Measurements from ENCODE around the gene ATP5ME.

ATP5ME gene

GRCh38 chr4:712916-713632 is 39.0 kb upstream of the ATP5ME start:
- H3K36me3 ChIP-seq (ENCODE audit: low read depth), result peaks cover 18% of the 10 kb centered on the region
- ATAC-seq (ENCODE audit: low read depth) (no peak), DNase-seq (ENCODE audit: low spot score) (peak; percentile 23)
- no peaks in the 10 kb centered on the region for H3K9me3 ChIP-seq (ENCODE audit: severe bottlenecking)
- no peak overlapping the region for H3K4me3 ChIP-seq (ENCODE audit: severe bottlenecking)
- TF ChIP-seq CTCF (IDR thresholded peaks at IDR 0.05; ENCODE audit: poor library complexity, severe bottlenecking), result no peak
- H3K27me3 ChIP-seq (ENCODE audit: insufficient read depth, poor library complexity, severe bottlenecking), result no peaks in the 10 kb centered on the region
- no peaks in the 10 kb centered on the region for H3K4me1 ChIP-seq (ENCODE audit: insufficient read depth, poor library complexity, severe bottlenecking)
- H3K27ac ChIP-seq (ENCODE audit: poor library complexity, severe bottlenecking), result no peak overlapping the region

GRCh38 chr4:712093-712492 is 38.0 kb upstream of the ATP5ME start:
- no peaks in the 10 kb centered on the region for H3K4me1 ChIP-seq (ENCODE audit: insufficient read depth, poor library complexity, severe bottlenecking)
- DNase-seq (ENCODE audit: low spot score) (no peak), ATAC-seq (ENCODE audit: low read depth) (no peak)
- TF ChIP-seq CTCF (IDR thresholded peaks at IDR 0.05; ENCODE audit: poor library complexity, severe bottlenecking), result no peak
- H3K36me3 ChIP-seq (ENCODE audit: low read depth), result peaks cover 19% of the 10 kb centered on the region
- no peaks in the 10 kb centered on the region for H3K9me3 ChIP-seq (ENCODE audit: severe bottlenecking)
- no peak overlapping the region for H3K27ac ChIP-seq (ENCODE audit: poor library complexity, severe bottlenecking)
- H3K27me3 ChIP-seq (ENCODE audit: insufficient read depth, poor library complexity, severe bottlenecking), result no peaks in the 10 kb centered on the region
- H3K4me3 ChIP-seq (ENCODE audit: severe bottlenecking), result no peak overlapping the region

GRCh38 chr4:710916-711315 is 36.8 kb upstream of the ATP5ME start:
- H3K4me1 ChIP-seq (ENCODE audit: insufficient read depth, poor library complexity, severe bottlenecking), result no peaks in the 10 kb centered on the region
- no peak overlapping the region for H3K27ac ChIP-seq (ENCODE audit: poor library complexity, severe bottlenecking)
- no peak for ATAC-seq (ENCODE audit: low read depth)
- no peaks in the 10 kb centered on the region for H3K27me3 ChIP-seq (ENCODE audit: insufficient read depth, poor library complexity, severe bottlenecking)
- peaks cover 19% of the 10 kb centered on the region for H3K36me3 ChIP-seq (ENCODE audit: low read depth)
- TF ChIP-seq CTCF (IDR thresholded peaks at IDR 0.05; ENCODE audit: poor library complexity, severe bottlenecking), result no peak
- peak; percentile 31 for DNase-seq (ENCODE audit: low spot score)
- H3K9me3 ChIP-seq (ENCODE audit: severe bottlenecking), result no peaks in the 10 kb centered on the region
- H3K4me3 ChIP-seq (ENCODE audit: severe bottlenecking), result no peak overlapping the region

GRCh38 chr4:710116-710515 is 36.0 kb upstream of the ATP5ME start:
- no peak overlapping the region for H3K27ac ChIP-seq (ENCODE audit: poor library complexity, severe bottlenecking)
- H3K9me3 ChIP-seq (ENCODE audit: severe bottlenecking), result no peaks in the 10 kb centered on the region
- H3K4me3 ChIP-seq (ENCODE audit: severe bottlenecking), result no peak overlapping the region
- no peak for TF ChIP-seq CTCF (IDR thresholded peaks at IDR 0.05; ENCODE audit: poor library complexity, severe bottlenecking)
- DNase-seq (ENCODE audit: low spot score) (peak; percentile 49), ATAC-seq (ENCODE audit: low read depth) (no peak)
- peaks cover 19% of the 10 kb centered on the region for H3K36me3 ChIP-seq (ENCODE audit: low read depth)
- no peaks in the 10 kb centered on the region for H3K4me1 ChIP-seq (ENCODE audit: insufficient read depth, poor library complexity, severe bottlenecking)
- no peaks in the 10 kb centered on the region for H3K27me3 ChIP-seq (ENCODE audit: insufficient read depth, poor library complexity, severe bottlenecking)

GRCh38 chr4:709348-709747 is 35.3 kb upstream of the ATP5ME start:
- Histone ChIP-seq H3K36me3 (ENCODE audit: low read depth) (peaks cover 19% of the 10 kb centered on the region), H3K27ac (ENCODE audit: poor library complexity, severe bottlenecking) (no peak overlapping the region), H3K9me3 (ENCODE audit: severe bottlenecking) (no peaks in the 10 kb centered on the region), H3K4me3 (ENCODE audit: severe bottlenecking) (no peak overlapping the region), H3K27me3 (ENCODE audit: insufficient read depth, poor library complexity, severe bottlenecking) (no peaks in the 10 kb centered on the region), H3K4me1 (ENCODE audit: insufficient read depth, poor library complexity, severe bottlenecking) (no peaks in the 10 kb centered on the region)
- ATAC-seq (ENCODE audit: low read depth) (no peak), DNase-seq (ENCODE audit: low spot score) (no peak)
- TF ChIP-seq CTCF (IDR thresholded peaks at IDR 0.05; ENCODE audit: poor library complexity, severe bottlenecking), result no peak

Data from RWPE2 (cell line).